ENCODE measurements around the gene NLRP9. TPM values are rescaled to one million over a fixed set of nuclear protein-coding genes. Genes with fewer than 3 reads are reported as not detected.

Gene NLRP9
- total and polyA plus RNA-seq, 2 of the 13 experiments (the other 11 are each of a cell fraction or from before 2014, with no cell fraction given): not detected

DNA sequence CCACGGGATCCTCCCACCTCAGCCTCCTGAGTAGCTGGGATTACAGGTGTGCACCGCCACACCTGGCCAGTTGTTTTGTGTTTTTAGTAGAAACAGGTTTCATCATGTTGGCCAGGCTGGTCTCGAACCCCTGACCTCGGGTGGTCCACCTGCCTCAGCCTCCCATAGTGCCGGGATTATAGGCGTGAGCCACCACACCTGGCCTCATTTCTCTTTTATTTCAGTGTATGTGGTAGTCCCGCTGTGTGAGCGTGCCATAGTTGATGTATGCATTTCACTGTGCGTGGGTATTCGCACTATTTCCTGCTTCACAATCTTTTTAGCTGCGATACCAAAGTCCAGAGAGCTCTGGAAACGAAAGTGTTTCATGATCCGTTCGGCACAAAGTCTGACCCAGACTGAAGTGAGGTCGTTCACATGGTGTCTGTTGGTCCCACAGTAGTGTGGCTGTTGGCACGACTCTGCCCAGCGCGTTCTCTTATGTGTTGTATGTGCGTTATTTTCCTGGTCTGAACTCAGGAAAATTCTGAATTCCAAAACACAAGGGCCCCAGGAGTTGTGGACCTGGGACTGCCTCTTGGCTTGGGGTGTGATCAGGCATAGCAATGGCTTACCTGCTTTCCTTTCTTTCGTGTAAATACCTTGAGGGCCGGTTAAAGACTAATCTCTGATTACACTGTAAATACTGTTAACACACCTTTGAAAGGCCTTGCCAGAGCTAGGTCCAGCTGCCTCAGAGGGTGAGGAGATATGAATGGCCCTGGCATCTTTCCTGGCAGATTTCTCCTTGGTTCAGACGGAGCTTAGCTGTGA is 54.5 kb downstream of the NLRP9 start (continued):
- peak; percentile 86 for TF ChIP-seq ZBTB26 (CRISPR knock-in tag; IDR thresholded peaks at IDR 0.05; ENCODE audit: borderline replicate concordance)
- peak; percentile 28; the same call in 1 of the 2 replicates for TF ChIP-seq NR2C2 (CRISPR knock-in tag; IDR thresholded peaks at IDR 0.05; ENCODE audit: borderline replicate concordance)
- TF ChIP-seq TAF1 (CRISPR knock-in tag; IDR thresholded peaks at IDR 0.05): no peak
- peak; percentile 92 for TF ChIP-seq ZNF460 (CRISPR knock-in tag; IDR thresholded peaks at IDR 0.05; ENCODE audit: borderline replicate concordance)
- 0 out of 2 replicates have a peak, but pooled peaks have one; percentile 19 for TF ChIP-seq NAIF1 (CRISPR knock-in tag; IDR thresholded peaks at IDR 0.05; ENCODE audit: borderline replicate concordance)
- no peak for TF ChIP-seq SOX13 (IDR thresholded peaks at IDR 0.05)
- TF ChIP-seq SOX13 (CRISPR knock-in tag; conservative IDR thresholded peaks at IDR 0.05 in 1 of 2, IDR thresholded peaks at IDR 0.05 in 1 of 2): no peak; a peak in 1 of 4 replicates
- no peak for TF ChIP-seq ZSCAN30 (CRISPR knock-in tag; IDR thresholded peaks at IDR 0.05)
- TF ChIP-seq, protein P1, sequence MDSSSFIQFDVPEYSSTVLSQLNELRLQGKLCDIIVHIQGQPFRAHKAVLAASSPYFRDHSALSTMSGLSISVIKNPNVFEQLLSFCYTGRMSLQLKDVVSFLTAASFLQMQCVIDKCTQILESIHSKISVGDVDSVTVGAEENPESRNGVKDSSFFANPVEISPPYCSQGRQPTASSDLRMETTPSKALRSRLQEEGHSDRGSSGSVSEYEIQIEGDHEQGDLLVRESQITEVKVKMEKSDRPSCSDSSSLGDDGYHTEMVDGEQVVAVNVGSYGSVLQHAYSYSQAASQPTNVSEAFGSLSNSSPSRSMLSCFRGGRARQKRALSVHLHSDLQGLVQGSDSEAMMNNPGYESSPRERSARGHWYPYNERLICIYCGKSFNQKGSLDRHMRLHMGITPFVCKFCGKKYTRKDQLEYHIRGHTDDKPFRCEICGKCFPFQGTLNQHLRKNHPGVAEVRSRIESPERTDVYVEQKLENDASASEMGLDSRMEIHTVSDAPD (CRISPR knock-in tag; IDR thresholded peaks at IDR 0.05): peak; percentile 53; the same call in 1 of the 2 replicates
- TF ChIP-seq, protein P2, sequence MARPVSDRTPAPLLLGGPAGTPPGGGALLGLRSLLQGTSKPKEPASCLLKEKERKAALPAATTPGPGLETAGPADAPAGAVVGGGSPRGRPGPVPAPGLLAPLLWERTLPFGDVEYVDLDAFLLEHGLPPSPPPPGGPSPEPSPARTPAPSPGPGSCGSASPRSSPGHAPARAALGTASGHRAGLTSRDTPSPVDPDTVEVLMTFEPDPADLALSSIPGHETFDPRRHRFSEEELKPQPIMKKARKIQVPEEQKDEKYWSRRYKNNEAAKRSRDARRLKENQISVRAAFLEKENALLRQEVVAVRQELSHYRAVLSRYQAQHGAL (CRISPR knock-in tag; IDR thresholded peaks at IDR 0.05; ENCODE audit: not compliant biosample characterization): no peak
- TF ChIP-seq ZBTB2 (CRISPR knock-in tag; IDR thresholded peaks at IDR 0.05; ENCODE audit: low read depth): 0 out of 2 replicates have a peak, but pooled peaks have one; percentile 29
- no peak for TF ChIP-seq ZNF121 (CRISPR knock-in tag; IDR thresholded peaks at IDR 0.05)
- no peak; the same call in 1 of the 2 replicates for TF ChIP-seq CEBPG (CRISPR knock-in tag; IDR thresholded peaks at IDR 0.05)
- TF ChIP-seq ZNF652 (CRISPR knock-in tag; IDR thresholded peaks at IDR 0.05; ENCODE audit: borderline replicate concordance, low read depth): peak; percentile 36; the same call in 1 of the 2 replicates
- no peak for TF ChIP-seq MEIS1 (CRISPR knock-in tag; IDR thresholded peaks at IDR 0.05; ENCODE audit: borderline replicate concordance)
- peak; percentile 77; the same call in 1 of the 2 replicates for TF ChIP-seq ETV5 (CRISPR knock-in tag; IDR thresholded peaks at IDR 0.05; ENCODE audit: borderline replicate concordance)
- no peak for TF ChIP-seq USF2 (IDR thresholded peaks at IDR 0.05; ENCODE audit: low read depth, low read length)
- TF ChIP-seq USF2 (CRISPR knock-in tag; IDR thresholded peaks at IDR 0.05; ENCODE audit: borderline replicate concordance): no peak
- TF ChIP-seq ZBTB1 (CRISPR knock-in tag; IDR thresholded peaks at IDR 0.05; ENCODE audit: borderline replicate concordance): no peak
- TF ChIP-seq NBN (conservative IDR thresholded peaks at IDR 0.05): no peak
- no peak for TF ChIP-seq ZNF7 (CRISPR knock-in tag; IDR thresholded peaks at IDR 0.05)
- peak in 1 of 2 experiments; percentile 39; a peak in 1 of 4 replicates for TF ChIP-seq KLF16 (CRISPR knock-in tag; IDR thresholded peaks at IDR 0.05)
